Caco-2 (cell line): Measurements from ENCODE around the gene SNAPC2. TPM values are rescaled to one million over a fixed set of nuclear protein-coding genes. Genes with fewer than 3 reads are reported as not detected.

Source experiments
- BruUV-seq: library from RNA; stranded (reverse); fragments of 400-500 nt; replicated peaks from 2 replicates; lab custom pipeline; 2021; lab: Mats Ljungman, UMichigan
- CTCF ChIA-PET: fragments of 300-600 bp; sonication (Branson Sonifier 250); formaldehyde crosslinking; loops from one replicate; lab custom pipeline; 2022; ENCODE audit warnings: antibody characterized with exemption; lab: Charles Lee
- POLR2A ChIA-PET: fragments of 300-600 bp; sonication (Branson Sonifier 250); formaldehyde crosslinking; loops from one replicate; lab custom pipeline; 2022; ENCODE audit warnings: antibody characterized with exemption; lab: Charles Lee
- DNase-seq, 2 experiments: peaks; one replicate each; pipeline versions ENCODE4 v3.0.0 to v3.0.0-alpha.2; 2020 to 2022
- H3K27me3 ChIP-seq: replicated peaks from 2 replicates; pipeline ENCODE4 v1.6.0; 2011; ENCODE audit warnings: low read length; ENCODE audit not compliant: control insufficient read depth, insufficient read depth
- H3K36me3 ChIP-seq: 2 replicates; pipeline ENCODE4 v1.5.1; 2011; ENCODE audit warnings: low read length; ENCODE audit not compliant: control insufficient read depth, insufficient read depth
- H3K4me1 ChIP-seq: fragments of 250-450 bp; sonication (Bioruptor Pico); 2 replicates; pipeline ENCODE4 v1.5.1; 2020; ENCODE audit warnings: mild to moderate bottlenecking
- H3K4me3 ChIP-seq: 2 replicates; pipeline ENCODE4 v1.5.1; 2011; ENCODE audit warnings: low read depth, mild to moderate bottlenecking, control low read depth, low read length
- H3K9me3 ChIP-seq: fragments of 250-450 bp; sonication (Bioruptor Pico); 2 replicates; pipeline ENCODE4 v1.5.1; 2020; ENCODE audit warnings: mild to moderate bottlenecking, moderate library complexity
- H3K27ac Mint-ChIP-seq: one replicate; pipeline ENCODE4 v1.8.0; 2022; ENCODE audit warnings: mixed read lengths; ENCODE audit not compliant: unreplicated experiment
- H3K27me3 Mint-ChIP-seq: one replicate; pipeline ENCODE4 v1.8.0; 2022; ENCODE audit warnings: mixed read lengths; ENCODE audit not compliant: insufficient read depth, unreplicated experiment
- H3K36me3 Mint-ChIP-seq: one replicate; pipeline ENCODE4 v1.8.0; 2022; ENCODE audit warnings: mild to moderate bottlenecking, mixed read lengths; ENCODE audit not compliant: insufficient read depth, unreplicated experiment
- H3K4me1 Mint-ChIP-seq: one replicate; pipeline ENCODE4 v1.8.0; 2022; ENCODE audit warnings: low read depth, mixed read lengths; ENCODE audit not compliant: unreplicated experiment
- H3K4me3 Mint-ChIP-seq: one replicate; pipeline ENCODE4 v1.8.0; 2022; ENCODE audit warnings: mild to moderate bottlenecking, moderate library complexity, mixed read lengths; ENCODE audit not compliant: unreplicated experiment
- H3K9me3 Mint-ChIP-seq: one replicate; pipeline ENCODE4 v1.8.0; 2022; ENCODE audit warnings: mixed read lengths; ENCODE audit not compliant: unreplicated experiment
- intact Hi-C: fragments of 100-400 bp; cut with micrococcal nuclease; formaldehyde crosslinking; loops from one replicate; pipeline ENCODE4 v1.10.0; 2022; ENCODE audit not compliant: unreplicated experiment
- total RNA-seq: library from RNA; stranded (reverse); gene quantifications from 2 replicates; pipeline ENCODE4 v1.2.3, GENCODE V29; 2022
- TF ChIP-seq, protein P1 (sequence below), 2 experiments: fragments of 200-600 bp in 1 of 2; IDR thresholded peaks; 1 replicate in 1 of 2; 2 replicates in 1 of 2; pipeline versions ENCODE4 v1.5.1 to v1.8.0; 2011 to 2022; ENCODE audit warnings: antibody characterized with exemption in 1 of 2, control low read depth in 1 of 2, inconsistent platforms in 1 of 2, low read depth in 1 of 2, low read length in 1 of 2, mild to moderate bottlenecking in 1 of 2, moderate library complexity in 1 of 2; ENCODE audit not compliant: insufficient read depth in 1 of 2, severe bottlenecking in 1 of 2, unreplicated experiment in 1 of 2

The SNAPC2 gene
- total RNA-seq, 1 experiment from 2014 or later: 10.4 TPM

DNA sequence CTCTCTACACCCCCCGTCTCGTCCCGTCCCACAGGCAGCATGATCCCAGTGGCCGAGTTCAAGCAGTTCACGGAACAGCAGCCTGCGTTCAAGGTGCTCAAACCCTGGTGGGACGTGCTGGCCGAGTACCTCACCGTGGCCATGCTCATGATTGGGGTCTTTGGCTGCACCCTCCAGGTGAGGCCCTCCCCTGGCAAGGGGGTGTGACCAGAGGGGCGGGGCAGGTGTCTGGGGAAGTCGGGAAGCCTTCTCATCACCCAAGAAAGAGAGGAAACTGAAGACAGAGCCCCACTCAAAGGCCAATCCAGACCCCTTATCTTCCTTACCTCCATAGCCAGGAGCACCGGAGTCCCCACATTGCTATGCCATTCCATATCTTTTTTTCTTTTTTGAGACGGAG lies 24.6 kb upstream of the SNAPC2 start:
- no peaks in the 10 kb centered on the region for H3K9me3 Mint-ChIP-seq
- no peak overlapping the region for H3K27ac Mint-ChIP-seq
- TF ChIP-seq, protein P1, sequence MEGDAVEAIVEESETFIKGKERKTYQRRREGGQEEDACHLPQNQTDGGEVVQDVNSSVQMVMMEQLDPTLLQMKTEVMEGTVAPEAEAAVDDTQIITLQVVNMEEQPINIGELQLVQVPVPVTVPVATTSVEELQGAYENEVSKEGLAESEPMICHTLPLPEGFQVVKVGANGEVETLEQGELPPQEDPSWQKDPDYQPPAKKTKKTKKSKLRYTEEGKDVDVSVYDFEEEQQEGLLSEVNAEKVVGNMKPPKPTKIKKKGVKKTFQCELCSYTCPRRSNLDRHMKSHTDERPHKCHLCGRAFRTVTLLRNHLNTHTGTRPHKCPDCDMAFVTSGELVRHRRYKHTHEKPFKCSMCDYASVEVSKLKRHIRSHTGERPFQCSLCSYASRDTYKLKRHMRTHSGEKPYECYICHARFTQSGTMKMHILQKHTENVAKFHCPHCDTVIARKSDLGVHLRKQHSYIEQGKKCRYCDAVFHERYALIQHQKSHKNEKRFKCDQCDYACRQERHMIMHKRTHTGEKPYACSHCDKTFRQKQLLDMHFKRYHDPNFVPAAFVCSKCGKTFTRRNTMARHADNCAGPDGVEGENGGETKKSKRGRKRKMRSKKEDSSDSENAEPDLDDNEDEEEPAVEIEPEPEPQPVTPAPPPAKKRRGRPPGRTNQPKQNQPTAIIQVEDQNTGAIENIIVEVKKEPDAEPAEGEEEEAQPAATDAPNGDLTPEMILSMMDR (IDR thresholded peaks at IDR 0.05; ENCODE audit: insufficient read depth in 1 of 2, low read depth in 1 of 2, low read length in 1 of 2, severe bottlenecking in 1 of 2, unreplicated experiment in 1 of 2): no peak

DNA sequence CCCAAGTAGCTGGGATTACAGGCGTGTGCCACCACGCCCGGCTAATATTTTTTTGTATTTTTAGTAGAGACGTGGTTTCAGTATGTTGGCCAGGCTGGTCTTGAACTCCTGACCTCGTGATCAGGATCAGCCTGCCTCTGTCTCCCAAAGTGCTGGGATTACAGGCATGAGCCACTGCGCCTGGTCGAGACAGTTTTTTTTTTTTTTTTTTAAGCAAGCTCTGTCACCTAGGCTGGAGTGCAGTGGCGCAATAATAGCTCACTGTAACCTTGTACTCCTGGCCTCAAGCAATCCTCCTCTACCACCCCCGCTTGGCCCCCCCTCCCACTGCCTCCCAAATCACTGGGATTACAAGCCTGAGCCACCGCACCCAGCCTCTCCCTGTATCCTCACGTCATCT lies 22.8 kb upstream of the SNAPC2 start:
- Mint-ChIP-seq H3K4me3 (no peak overlapping the region), H3K27ac (no peak overlapping the region), H3K9me3 (no peaks in the 10 kb centered on the region), H3K4me1 (no peaks in the 10 kb centered on the region), H3K36me3 (peaks cover 11% of the 10 kb centered on the region), H3K27me3 (no peaks in the 10 kb centered on the region)
- intact Hi-C loops: no loop called here
- H3K36me3 ChIP-seq: no peaks in the 10 kb centered on the region
- TF ChIP-seq, protein P1 (IDR thresholded peaks at IDR 0.05; ENCODE audit: insufficient read depth in 1 of 2, low read depth in 1 of 2, low read length in 1 of 2, severe bottlenecking in 1 of 2, unreplicated experiment in 1 of 2): no peak
- no peaks in the 10 kb centered on the region for H3K27me3 ChIP-seq
- no peaks in the 10 kb centered on the region for H3K4me1 ChIP-seq
- no peaks in the 10 kb centered on the region for H3K9me3 ChIP-seq
- CTCF ChIA-PET: no interaction called here
- H3K4me3 ChIP-seq: no peak overlapping the region
- no peak for DNase-seq
- no TSS peak for BruUV-seq
- POLR2A ChIA-PET: interaction anchor here (0.6 to 0.7 kb wide), 2 partner anchors 223 to 1461 kb away, joined by 3 read pairs; no protein-coding TSS in a partner anchor

More for the DNA sequence above, 24.6 kb upstream of the SNAPC2 start:
- Histone ChIP-seq H3K36me3 (no peaks in the 10 kb centered on the region), H3K4me1 (no peaks in the 10 kb centered on the region), H3K27me3 (no peaks in the 10 kb centered on the region), H3K4me3 (no peak overlapping the region), H3K9me3 (no peaks in the 10 kb centered on the region)
- no peak for DNase-seq
- BruUV-seq: no TSS peak
- intact Hi-C loops: no loop called here
- POLR2A ChIA-PET: no interaction called here
- H3K4me1 Mint-ChIP-seq: no peaks in the 10 kb centered on the region
- H3K4me3 Mint-ChIP-seq: no peak overlapping the region
- H3K27me3 Mint-ChIP-seq: no peaks in the 10 kb centered on the region
- peaks cover 11% of the 10 kb centered on the region for H3K36me3 Mint-ChIP-seq
- CTCF ChIA-PET: no interaction called here

DNA sequence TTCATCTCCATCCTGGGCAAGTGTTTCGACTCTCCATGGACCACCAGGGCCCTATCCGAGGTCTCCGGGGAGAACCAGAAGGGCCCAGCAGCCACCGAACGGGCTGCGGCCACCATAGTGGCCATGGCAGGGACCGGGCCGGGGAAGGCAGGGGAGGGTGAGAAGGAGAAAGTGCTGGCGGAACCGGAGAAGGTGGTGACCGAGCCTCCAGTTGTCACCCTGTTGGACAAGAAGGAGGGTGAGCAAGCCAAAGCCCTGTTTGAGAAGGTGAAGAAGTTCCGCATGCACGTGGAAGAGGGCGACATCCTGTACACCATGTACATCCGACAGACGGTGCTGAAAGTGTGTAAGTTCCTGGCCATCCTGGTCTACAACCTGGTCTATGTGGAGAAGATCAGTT lies 21.2 kb upstream of the SNAPC2 start:
- no peak overlapping the region for H3K4me3 Mint-ChIP-seq
- ChIA-PET POLR2A (no interaction called here), CTCF (interaction anchor here (0.7 kb wide), 1 partner anchor 30 kb away, joined by 3 read pairs; no protein-coding TSS in a partner anchor)

More for the DNA sequence above, 21.2 kb upstream of the SNAPC2 start:
- no TSS peak for BruUV-seq
- TF ChIP-seq, protein P1 (IDR thresholded peaks at IDR 0.05; ENCODE audit: insufficient read depth in 1 of 2, low read depth in 1 of 2, low read length in 1 of 2, severe bottlenecking in 1 of 2, unreplicated experiment in 1 of 2): no peak
- H3K9me3 Mint-ChIP-seq: no peaks in the 10 kb centered on the region
- no peak overlapping the region for H3K27ac Mint-ChIP-seq
- no peaks in the 10 kb centered on the region for H3K4me1 Mint-ChIP-seq
- intact Hi-C loops: no loop called here
- Histone ChIP-seq H3K36me3 (no peaks in the 10 kb centered on the region), H3K4me3 (no peak overlapping the region), H3K27me3 (no peaks in the 10 kb centered on the region), H3K9me3 (no peaks in the 10 kb centered on the region), H3K4me1 (0 out of 2 replicates have a peak, but pooled peaks cover 4% of the 10 kb centered on the region)
- peaks cover 22% of the 10 kb centered on the region for H3K36me3 Mint-ChIP-seq
- H3K27me3 Mint-ChIP-seq: no peaks in the 10 kb centered on the region
- DNase-seq: no peak
